Glomerular endothelial cell (primary cell): ENCODE results near the gene CD2AP. TPM values are rescaled to one million over a fixed set of nuclear protein-coding genes. Genes with fewer than 3 reads are reported as not detected.
"Not testable (repeated sequence)": the region's sequence is repeated elsewhere in the genome, so short reads cannot be mapped to it uniquely, and the experiment has no call there.

Experiments used
- DNase-seq: peaks from one replicate; pipeline ENCODE4 v3.0.0-alpha.2; 2011; ENCODE audit warnings: low read depth, low spot score; ENCODE audit errors: extremely low read depth
- total RNA-seq: library from RNA; depleted of rRNA; stranded (reverse); fragments of >200 nt; gene quantifications from 2 replicates; pipeline ENCODE4 v1.2.3, GENCODE V29; 2015

Gene CD2AP
- total RNA-seq, 1 donor from 2014 or later: 45.9 TPM

DNA sequence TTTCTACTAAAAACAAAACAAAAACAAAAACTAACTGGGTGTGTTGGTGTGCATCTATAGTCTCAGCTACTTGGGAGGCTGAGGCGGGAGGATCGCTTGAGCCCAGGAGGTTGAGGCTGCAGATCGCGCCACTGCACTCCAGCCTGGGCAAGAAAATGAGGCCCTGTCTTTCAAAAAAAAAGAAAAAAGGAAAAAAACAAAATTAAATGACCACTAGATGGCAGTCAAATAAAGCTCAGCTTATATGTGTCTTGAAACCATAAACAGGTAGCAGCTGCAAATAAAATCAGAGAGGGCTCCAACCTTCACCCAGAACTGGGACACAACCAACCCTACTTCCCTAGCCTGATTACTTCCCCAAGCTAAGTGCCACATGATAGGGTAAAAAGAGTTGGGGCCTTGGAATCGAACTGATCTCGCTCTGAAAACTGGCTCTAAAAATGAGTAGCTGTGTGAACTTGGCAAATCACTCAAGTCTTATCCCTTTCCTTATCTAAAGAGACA lies 153.7 kb downstream of the CD2AP start:
- DNase-seq: peak; percentile 50

DNA sequence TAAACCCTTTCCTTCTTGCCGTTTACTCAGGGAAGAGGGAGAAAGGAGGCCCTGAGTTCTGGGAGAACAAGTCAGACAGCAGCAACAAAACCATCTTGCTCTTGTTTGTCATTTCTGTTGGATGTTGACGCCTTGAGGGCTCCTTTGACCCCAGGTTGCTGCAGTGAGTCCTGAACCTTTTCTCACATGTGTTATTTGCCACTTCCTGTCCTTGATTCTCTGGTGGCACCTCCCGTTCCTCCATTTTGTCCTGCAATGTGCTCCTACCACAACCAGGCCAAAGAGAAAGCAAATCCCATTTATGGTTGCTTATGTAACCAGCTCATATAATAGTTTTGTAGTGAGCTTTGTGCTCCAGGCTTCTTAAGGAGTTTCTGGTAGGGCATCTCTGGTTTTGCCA lies 154.2 kb downstream of the CD2AP start:
- no peak for DNase-seq

GRCh38 chr6:47633141-47633540 lies 155.6 kb downstream of the CD2AP start:
- no peak for DNase-seq

DNA sequence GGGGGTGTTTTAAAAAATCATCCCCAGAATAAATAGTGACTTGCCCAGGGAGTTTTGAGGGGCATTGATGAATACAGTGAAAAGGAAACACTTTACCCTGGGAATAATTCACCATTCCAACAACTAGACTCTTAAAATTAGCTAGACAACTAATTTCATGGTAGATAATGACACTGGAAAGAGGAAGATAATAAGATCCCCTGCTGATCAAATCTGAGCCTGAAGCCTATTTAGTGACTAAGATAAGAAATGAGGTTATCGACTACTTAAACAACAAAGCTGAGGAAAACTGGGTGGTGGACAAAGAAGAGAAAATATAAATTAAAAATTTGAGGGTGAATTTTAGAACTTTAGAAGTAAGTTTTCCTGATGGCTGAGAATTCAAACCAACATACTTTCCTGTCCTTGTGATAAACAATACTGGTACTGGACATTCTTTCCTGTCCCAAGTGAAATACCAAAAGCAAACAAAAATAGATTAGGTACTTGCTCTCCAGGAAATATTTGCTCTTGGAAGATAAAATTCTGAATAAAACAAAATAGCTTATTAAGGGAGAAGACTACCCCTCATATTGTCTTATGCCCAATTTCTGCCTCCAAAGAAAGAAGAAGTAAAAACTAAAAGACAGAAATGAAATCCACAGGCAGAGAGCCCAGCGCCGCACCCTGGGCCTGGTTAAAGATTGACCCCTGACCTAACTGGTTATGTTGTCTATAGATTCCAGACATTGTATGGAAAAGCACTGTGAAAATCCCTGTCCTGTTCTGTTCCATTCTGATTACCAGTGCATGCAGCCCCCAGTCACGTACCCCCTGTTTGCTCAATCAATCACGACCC lies 156.8 kb downstream of the CD2AP start:
- no peak for DNase-seq

- DNase-seq: no peak
These were observed 169.1 kb downstream of the CD2AP start for GRCh38 chr6:47646689-47647088.

- no peak for DNase-seq
These were observed 169.6 kb downstream of the CD2AP start for GRCh38 chr6:47647188-47647587.

DNA sequence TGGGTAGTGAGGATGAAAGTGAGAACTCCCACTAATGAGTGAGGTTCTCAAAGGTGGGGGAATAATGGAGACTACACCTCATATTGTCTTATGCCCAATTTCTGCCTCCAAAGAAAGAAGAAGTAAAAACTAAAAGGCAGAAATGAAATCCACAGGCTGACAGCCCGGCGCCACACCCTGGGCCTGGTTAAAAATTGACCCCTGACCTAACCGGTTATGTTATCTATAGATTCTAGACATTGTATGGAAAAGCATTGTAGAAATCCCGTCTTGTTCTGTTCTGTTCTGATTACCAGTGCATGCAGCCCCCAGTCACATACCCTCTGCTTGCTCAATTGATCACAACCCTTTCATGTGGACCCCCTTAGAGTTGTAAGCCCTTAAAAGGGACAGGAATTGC lies 170.0 kb downstream of the CD2AP start:
- not testable (repeated sequence) for DNase-seq

- no peak for DNase-seq
These were observed 170.4 kb downstream of the CD2AP start for GRCh38 chr6:47648031-47648430.

- no peak for DNase-seq
These were observed 173.2 kb downstream of the CD2AP start for GRCh38 chr6:47650553-47651432.

- no peak for DNase-seq
These were observed 173.9 kb downstream of the CD2AP start for GRCh38 chr6:47651505-47651944.

- DNase-seq: no peak
These were observed 176.1 kb downstream of the CD2AP start for GRCh38 chr6:47653706-47654105.

- DNase-seq: no peak
These were observed 176.7 kb downstream of the CD2AP start for GRCh38 chr6:47654255-47654654.

GRCh38 chr6:47655719-47656595 lies 178.4 kb downstream of the CD2AP start:
- DNase-seq: no peak

- no peak for DNase-seq
These were observed 184.4 kb downstream of the CD2AP start for GRCh38 chr6:47661960-47662359.

DNA sequence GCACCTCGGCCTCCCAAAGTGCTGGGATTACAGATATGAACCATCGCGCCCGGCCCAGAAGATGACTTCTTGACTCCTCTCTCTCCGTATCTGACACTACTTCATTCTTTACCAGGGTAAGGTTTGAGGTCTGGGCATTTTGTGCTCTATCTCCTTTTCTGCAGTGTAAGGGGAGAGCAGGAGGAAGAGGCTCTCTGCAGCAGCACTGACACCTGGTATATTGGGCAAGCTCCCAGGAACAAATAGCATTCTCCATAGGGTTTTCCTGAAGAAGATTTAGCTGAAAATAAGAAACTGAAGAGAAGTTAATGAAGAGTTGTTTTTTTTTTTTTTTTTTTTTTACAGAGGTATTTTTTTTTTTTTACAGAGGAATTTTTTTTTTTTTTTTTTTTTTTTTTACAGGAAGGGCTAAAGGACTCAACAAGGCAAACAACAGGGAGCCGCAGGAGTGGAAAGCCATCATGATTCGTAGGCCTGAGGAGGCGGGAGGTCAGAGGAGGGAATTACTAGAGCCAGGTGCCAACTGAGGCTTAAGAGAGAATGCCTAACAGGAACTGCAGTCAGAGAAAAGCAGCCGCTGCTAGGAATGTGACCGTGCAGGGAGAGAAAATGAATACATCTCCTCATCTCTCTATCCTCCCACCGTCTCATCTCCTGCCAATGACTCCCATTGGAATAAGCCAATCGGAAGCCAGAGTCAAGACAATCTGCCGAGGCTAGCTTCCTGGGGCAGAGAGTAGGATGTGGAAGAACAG lies 186.1 kb downstream of the CD2AP start:
- no peak for DNase-seq

DNA sequence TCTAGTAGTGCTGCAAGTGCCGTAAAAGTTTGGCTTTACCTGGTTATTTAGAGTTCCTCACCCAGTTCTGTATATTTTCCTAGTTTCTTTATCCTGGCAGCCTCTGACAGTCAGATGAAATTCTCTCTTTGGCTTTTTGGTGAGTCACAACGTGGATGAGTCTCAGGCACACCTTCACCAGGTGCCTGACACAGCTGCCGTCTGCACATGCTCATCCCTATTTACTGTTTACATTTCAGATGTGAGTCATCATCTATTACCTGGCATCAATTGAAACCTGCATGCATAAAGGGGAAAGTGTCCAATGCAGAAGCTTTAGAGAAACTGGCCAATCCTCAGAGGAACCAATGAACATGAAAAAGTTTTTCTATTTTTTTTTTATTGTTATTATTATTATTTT lies 187.5 kb downstream of the CD2AP start:
- DNase-seq: no peak

- no peak for DNase-seq
These were observed 192.3 kb downstream of the CD2AP start for GRCh38 chr6:47669684-47670513.

GRCh38 chr6:47670851-47671250 lies 193.3 kb downstream of the CD2AP start:
- no peak for DNase-seq

- DNase-seq: no peak
These were observed 194.2 kb downstream of the CD2AP start for GRCh38 chr6:47671777-47672176.
